ENCODE measurements around the gene VANGL1.

VANGL1 gene

GRCh38 chr1:115613767-115614166, 28.0 kb upstream of the VANGL1 start:
- Histone ChIP-seq H4K20me1 (ENCODE audit: insufficient read depth, low read length) (no peaks in the 10 kb centered on the region), H3K4me1 (ENCODE audit: insufficient read depth, low read length, severe bottlenecking) (no peaks in the 10 kb centered on the region), H3K9ac (ENCODE audit: low read length) (no peak overlapping the region), H2AFZ (ENCODE audit: low read length) (no peak overlapping the region), H3K27me3 (ENCODE audit: insufficient read depth, low read length) (no peaks in the 10 kb centered on the region), H3K9me3 (ENCODE audit: low read length) (no peaks in the 10 kb centered on the region), H3F3A (ENCODE audit: insufficient read depth, low read length) (no peaks in the 10 kb centered on the region), H3K4me2 (ENCODE audit: low read length) (no peak overlapping the region), H3K36me3 (ENCODE audit: insufficient read depth, low read length) (no peaks in the 10 kb centered on the region), H3K4me3 (ENCODE audit: low read depth, low read length, poor library complexity, severe bottlenecking) (no peak overlapping the region), H3K27ac (ENCODE audit: low read depth, low read length, poor library complexity, severe bottlenecking) (no peak overlapping the region), H3K9me2 (ENCODE audit: low read depth, low read length) (no peaks in the 10 kb centered on the region), H3K79me2 (ENCODE audit: insufficient read depth, low read length) (no peaks in the 10 kb centered on the region)
- no peak for TF ChIP-seq EZH2 (IDR thresholded peaks at IDR 0.05; ENCODE audit: borderline replicate concordance, low read length)
- TF ChIP-seq CTCF (IDR thresholded peaks at IDR 0.05; ENCODE audit: low read length) = no peak

- TF ChIP-seq EZH2 (IDR thresholded peaks at IDR 0.05; ENCODE audit: borderline replicate concordance, low read length) (no peak), CTCF (IDR thresholded peaks at IDR 0.05; ENCODE audit: low read length) (no peak)
- Histone ChIP-seq H3K4me1 (ENCODE audit: insufficient read depth, low read length, severe bottlenecking) (no peaks in the 10 kb centered on the region), H3K9me2 (ENCODE audit: low read depth, low read length) (no peaks in the 10 kb centered on the region), H2AFZ (ENCODE audit: low read length) (no peak overlapping the region), H3K4me3 (ENCODE audit: low read depth, low read length, poor library complexity, severe bottlenecking) (no peak overlapping the region), H3F3A (ENCODE audit: insufficient read depth, low read length) (no peaks in the 10 kb centered on the region), H3K27ac (ENCODE audit: low read depth, low read length, poor library complexity, severe bottlenecking) (no peak overlapping the region), H3K4me2 (ENCODE audit: low read length) (no peak overlapping the region), H3K27me3 (ENCODE audit: insufficient read depth, low read length) (no peaks in the 10 kb centered on the region), H4K20me1 (ENCODE audit: insufficient read depth, low read length) (no peaks in the 10 kb centered on the region), H3K79me2 (ENCODE audit: insufficient read depth, low read length) (no peaks in the 10 kb centered on the region), H3K9me3 (ENCODE audit: low read length) (0 out of 2 replicates have a peak, but pooled peaks cover 3% of the 10 kb centered on the region), H3K36me3 (ENCODE audit: insufficient read depth, low read length) (no peaks in the 10 kb centered on the region), H3K9ac (ENCODE audit: low read length) (no peak overlapping the region)
Observed at GRCh38 chr1:115620453-115620852, 21.3 kb upstream of the VANGL1 start.

- H3F3A ChIP-seq (ENCODE audit: insufficient read depth, low read length) = no peaks in the 10 kb centered on the region
- no peak overlapping the region for H3K27ac ChIP-seq (ENCODE audit: low read depth, low read length, poor library complexity, severe bottlenecking)
- no peaks in the 10 kb centered on the region for H3K27me3 ChIP-seq (ENCODE audit: insufficient read depth, low read length)
- TF ChIP-seq CTCF (IDR thresholded peaks at IDR 0.05; ENCODE audit: low read length) (no peak), EZH2 (IDR thresholded peaks at IDR 0.05; ENCODE audit: borderline replicate concordance, low read length) (no peak)
- no peaks in the 10 kb centered on the region for H3K79me2 ChIP-seq (ENCODE audit: insufficient read depth, low read length)
- no peaks in the 10 kb centered on the region for H3K36me3 ChIP-seq (ENCODE audit: insufficient read depth, low read length)
- no peaks in the 10 kb centered on the region for H4K20me1 ChIP-seq (ENCODE audit: insufficient read depth, low read length)
- H3K9me2 ChIP-seq (ENCODE audit: low read depth, low read length) = no peaks in the 10 kb centered on the region
- H3K4me1 ChIP-seq (ENCODE audit: insufficient read depth, low read length, severe bottlenecking) = no peaks in the 10 kb centered on the region
- H3K4me3 ChIP-seq (ENCODE audit: low read depth, low read length, poor library complexity, severe bottlenecking) = no peak overlapping the region
- H3K4me2 ChIP-seq (ENCODE audit: low read length) = no peak overlapping the region
- no peak overlapping the region for H2AFZ ChIP-seq (ENCODE audit: low read length)
- H3K9me3 ChIP-seq (ENCODE audit: low read length) = 0 out of 2 replicates have a peak, but pooled peaks cover 3% of the 10 kb centered on the region
- no peak overlapping the region for H3K9ac ChIP-seq (ENCODE audit: low read length)
Observed at GRCh38 chr1:115620950-115621349, 20.8 kb upstream of the VANGL1 start.
